PC-3 (cell line): ENCODE results near the gene CTTNBP2NL. TPM values are rescaled to one million over a fixed set of nuclear protein-coding genes. Genes with fewer than 3 reads are reported as not detected.

Experiments
- ATAC-seq: fragments of 200-7000 bp; cut with Tn5 transposase; 2 replicates; pipeline ENCODE4 v1.9.1; 2020; ENCODE audit warnings: mild to moderate bottlenecking, moderate library complexity
- BruUV-seq: library from RNA; stranded (reverse); fragments of 400-500 nt; replicated peaks from 2 replicates; lab custom pipeline; 2021; lab: Mats Ljungman, UMichigan
- CTCF ChIA-PET: fragments of 300-600 bp; sonication (Branson Sonifier 250); formaldehyde crosslinking; loops from one replicate; lab custom pipeline; 2022; ENCODE audit warnings: antibody characterized with exemption; lab: Charles Lee
- POLR2A ChIA-PET: fragments of 300-600 bp; sonication (Branson Sonifier 250); formaldehyde crosslinking; loops from one replicate; lab custom pipeline; 2022; ENCODE audit warnings: antibody characterized with exemption; ENCODE audit not compliant: unreplicated experiment; lab: Charles Lee
- DNase-seq: peaks from one replicate; pipeline ENCODE4 v3.0.0-alpha.2; 2015
- H2AFZ ChIP-seq: fragments of 300-600 bp; sonication (generic); 2 replicates; pipeline ENCODE4 v1.6.0; 2016; ENCODE audit warnings: antibody characterized with exemption, low read length
- H3F3A ChIP-seq: fragments of 300-600 bp; sonication (generic); one replicate; pipeline ENCODE4 v1.6.0; 2017; ENCODE audit warnings: antibody characterized with exemption, low read length, control low read depth, mild to moderate bottlenecking; ENCODE audit not compliant: unreplicated experiment
- H3K27ac ChIP-seq: fragments of 300-600 bp; sonication (generic); 2 replicates; pipeline ENCODE4 v1.5.1; 2016; ENCODE audit warnings: mild to moderate bottlenecking, low read length
- H3K27me3 ChIP-seq: fragments of 300-600 bp; sonication (generic); 2 replicates; pipeline ENCODE4 v1.6.1; 2016; ENCODE audit warnings: low read length, mixed read lengths
- H3K36me3 ChIP-seq: fragments of 300-600 bp; sonication (generic); 2 replicates; pipeline ENCODE4 v1.6.1; 2016; ENCODE audit warnings: low read depth, mixed run types, low read length, mixed read lengths
- H3K4me1 ChIP-seq: fragments of 300-600 bp; sonication (generic); 2 replicates; pipeline ENCODE4 v1.5.1; 2016; ENCODE audit warnings: low read length; ENCODE audit not compliant: insufficient read depth
- H3K4me2 ChIP-seq: fragments of 300-600 bp; sonication (generic); 2 replicates; pipeline ENCODE4 v1.6.0; 2016; ENCODE audit warnings: low read length
- H3K4me3 ChIP-seq: fragments of 300-600 bp; sonication (generic); 2 replicates; pipeline ENCODE4 v1.5.1; 2016; ENCODE audit warnings: mild to moderate bottlenecking, low read length, mixed read lengths
- H3K79me2 ChIP-seq: fragments of 300-600 bp; sonication (generic); 2 replicates; pipeline ENCODE4 v1.6.1; 2017; ENCODE audit warnings: low read length, mixed read lengths
- H3K9ac ChIP-seq: fragments of 300-600 bp; sonication (generic); 2 replicates; pipeline ENCODE4 v1.6.0; 2016; ENCODE audit warnings: mild to moderate bottlenecking, low read length
- H3K9me2 ChIP-seq: fragments of 300-600 bp; sonication (generic); replicated peaks from 2 replicates; pipeline ENCODE4 v1.6.1; 2016; ENCODE audit warnings: mixed run types, low read length, mixed read lengths
- H3K9me3 ChIP-seq: fragments of 300-600 bp; sonication (generic); 2 replicates; pipeline ENCODE4 v1.6.1; 2016; ENCODE audit warnings: low read length, mixed read lengths
- H4K20me1 ChIP-seq: fragments of 300-600 bp; sonication (generic); 2 replicates; pipeline ENCODE4 v1.6.1; 2016; ENCODE audit warnings: low read length, mixed read lengths
- CTCF ChIP-seq: fragments of 300-600 bp; sonication (generic); conservative IDR thresholded peaks from 2 replicates; pipeline ENCODE4 v1.5.1; 2017; ENCODE audit warnings: antibody characterized with exemption, low read depth, mild to moderate bottlenecking, low read length
- EZH2 ChIP-seq: fragments of 300-600 bp; sonication (generic); IDR thresholded peaks from one replicate; pipeline ENCODE4 v1.6.1; 2017; ENCODE audit warnings: antibody characterized with exemption, mild to moderate bottlenecking, low read length; ENCODE audit not compliant: unreplicated experiment
- EZH2phosphoT487 ChIP-seq: fragments of 300-600 bp; sonication (generic); IDR thresholded peaks from 2 replicates; pipeline ENCODE4 v1.6.1; 2018; ENCODE audit warnings: mild to moderate bottlenecking, antibody characterized with exemption, low read length, borderline replicate concordance
- intact Hi-C: fragments of 100-400 bp; cut with micrococcal nuclease; formaldehyde crosslinking; loops from 2 replicates; pipeline ENCODE4 v1.9.0; 2023
- total RNA-seq: library from RNA; depleted of rRNA; stranded (reverse); fragments of >200 nt; gene quantifications from 2 replicates; pipeline ENCODE4 v1.2.3, GENCODE V29; 2014

Gene CTTNBP2NL
- total RNA-seq, 1 experiment from 2014 or later, result 9.8 TPM

GRCh38 chr1:112356765-112357164 is 39.2 kb upstream of the CTTNBP2NL start:
- POLR2A ChIA-PET, result interaction anchor here (0.6 kb wide), 1 partner anchor 276 kb away, joined by 6 read pairs; no protein-coding TSS in a partner anchor
- Histone ChIP-seq H4K20me1 (no peaks in the 10 kb centered on the region), H3F3A (no peaks in the 10 kb centered on the region), H3K4me1 (no peaks in the 10 kb centered on the region), H3K9ac (no peak overlapping the region), H3K4me3 (no peak overlapping the region), H3K9me2 (no peaks in the 10 kb centered on the region), H3K79me2 (no peaks in the 10 kb centered on the region), H3K27ac (no peak overlapping the region), H3K36me3 (no peaks in the 10 kb centered on the region), H3K9me3 (no peaks in the 10 kb centered on the region), H3K27me3 (peaks cover 54% of the 10 kb centered on the region), H3K4me2 (no peak overlapping the region), H2AFZ (no peak overlapping the region)
- intact Hi-C loops, result no loop called here
- ATAC-seq (no peak), DNase-seq (no peak)
- TF ChIP-seq CTCF, result no peak
- no peak for TF ChIP-seq EZH2
- no peak for TF ChIP-seq EZH2phosphoT487
- no TSS peak for BruUV-seq
- CTCF ChIA-PET, result no interaction called here

GRCh38 chr1:112357467-112357866 is 38.5 kb upstream of the CTTNBP2NL start:
- TF ChIP-seq EZH2 (no peak), CTCF (no peak), EZH2phosphoT487 (no peak)
- Histone ChIP-seq H3K79me2 (no peaks in the 10 kb centered on the region), H3K9me3 (no peaks in the 10 kb centered on the region), H3K4me1 (no peaks in the 10 kb centered on the region), H3K4me3 (no peak overlapping the region), H3K36me3 (no peaks in the 10 kb centered on the region), H2AFZ (no peak overlapping the region), H4K20me1 (no peaks in the 10 kb centered on the region), H3K4me2 (no peak overlapping the region), H3K9ac (no peak overlapping the region), H3F3A (no peaks in the 10 kb centered on the region), H3K27me3 (peaks cover 59% of the 10 kb centered on the region), H3K9me2 (no peaks in the 10 kb centered on the region), H3K27ac (no peak overlapping the region)
- ATAC-seq (no peak), DNase-seq (no peak)
- CTCF ChIA-PET, result no interaction called here
- BruUV-seq, result no TSS peak
- intact Hi-C loops, result no loop called here
- POLR2A ChIA-PET, result no interaction called here

GRCh38 chr1:112358061-112358770 is 37.8 kb upstream of the CTTNBP2NL start:
- Histone ChIP-seq H3K27ac (no peak overlapping the region), H3F3A (no peaks in the 10 kb centered on the region), H3K9me3 (no peaks in the 10 kb centered on the region), H3K4me3 (no peak overlapping the region), H2AFZ (no peak overlapping the region), H3K4me2 (no peak overlapping the region), H3K27me3 (peaks cover 67% of the 10 kb centered on the region), H3K4me1 (no peaks in the 10 kb centered on the region), H3K9ac (no peak overlapping the region), H3K9me2 (no peaks in the 10 kb centered on the region), H3K36me3 (no peaks in the 10 kb centered on the region), H3K79me2 (no peaks in the 10 kb centered on the region), H4K20me1 (no peaks in the 10 kb centered on the region)
- BruUV-seq, result no TSS peak
- intact Hi-C loops, result no loop called here
- ChIA-PET CTCF (interaction anchor here (0.6 to 0.7 kb wide), 2 partner anchors 11 to 114 kb away, joined by 3 to 4 read pairs; no protein-coding TSS in a partner anchor), POLR2A (no interaction called here)
- DNase-seq, result no peak
- no peak for ATAC-seq
- TF ChIP-seq CTCF, result no peak
- no peak for TF ChIP-seq EZH2phosphoT487
- TF ChIP-seq EZH2, result no peak
